Activated T-helper 1 cell treated with Interleukin-2 at 50 U/mL for 16 hours (primary cell): ENCODE data around the gene PLSCR2.
"Not testable (repeated sequence)": the region's sequence is repeated elsewhere in the genome, so short reads cannot be mapped to it uniquely, and the experiment has no call there.

Experiments used
- DNase-seq: peaks from one replicate; pipeline ENCODE4 v3.0.0-alpha.2; 2020; ENCODE audit warnings: low read depth

PLSCR2 gene

DNA sequence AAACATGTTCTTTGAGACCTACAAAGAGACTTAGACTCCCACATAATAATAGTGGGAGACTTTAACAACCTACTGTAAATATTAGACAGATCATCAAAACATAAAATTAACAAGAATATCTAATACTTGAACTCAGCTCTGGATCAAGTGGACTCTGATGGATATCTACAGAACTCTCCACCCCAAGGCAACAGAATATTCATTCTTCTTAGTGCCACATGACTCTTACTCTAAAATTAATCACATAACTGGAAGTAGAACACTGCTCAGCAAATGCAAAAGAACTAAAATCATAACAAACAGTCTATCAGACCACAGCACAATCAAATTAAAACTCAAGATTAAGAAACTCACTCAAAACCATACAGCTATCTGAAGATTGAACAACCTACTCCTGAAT, 15.9 kb upstream of the PLSCR2 start:
- no peak for DNase-seq

DNA sequence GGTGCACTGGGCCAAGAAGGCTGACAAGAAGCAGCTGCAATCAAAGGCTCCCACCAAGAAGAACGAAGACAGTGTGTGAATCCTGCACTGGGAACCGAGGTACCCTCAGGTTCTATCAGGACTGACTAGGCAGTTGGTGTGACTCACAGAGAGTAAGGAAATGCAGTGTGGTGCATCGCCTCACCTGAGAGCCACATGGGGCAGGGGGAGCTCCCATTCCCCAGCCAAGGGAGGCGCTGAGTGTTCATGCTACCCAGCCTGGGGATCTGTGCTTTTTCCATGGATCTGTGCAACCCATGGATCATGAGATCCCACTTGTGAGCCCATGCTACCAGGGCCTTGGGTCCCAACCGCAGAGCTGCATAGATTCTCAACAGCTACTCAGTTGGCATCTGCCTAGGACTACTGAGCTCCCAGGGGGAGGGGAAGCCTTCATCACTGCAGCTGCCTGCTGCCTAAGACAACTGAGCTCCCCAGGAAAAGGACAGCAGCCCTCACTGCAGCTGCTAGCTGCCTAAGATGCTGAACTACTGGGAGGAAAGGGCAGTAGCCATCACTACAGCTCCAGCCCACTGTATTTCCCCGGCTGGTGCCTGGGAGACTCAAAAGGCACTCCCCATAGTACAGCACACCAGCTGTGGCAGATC, 6.9 kb upstream of the PLSCR2 start:
- no peak for DNase-seq

DNA sequence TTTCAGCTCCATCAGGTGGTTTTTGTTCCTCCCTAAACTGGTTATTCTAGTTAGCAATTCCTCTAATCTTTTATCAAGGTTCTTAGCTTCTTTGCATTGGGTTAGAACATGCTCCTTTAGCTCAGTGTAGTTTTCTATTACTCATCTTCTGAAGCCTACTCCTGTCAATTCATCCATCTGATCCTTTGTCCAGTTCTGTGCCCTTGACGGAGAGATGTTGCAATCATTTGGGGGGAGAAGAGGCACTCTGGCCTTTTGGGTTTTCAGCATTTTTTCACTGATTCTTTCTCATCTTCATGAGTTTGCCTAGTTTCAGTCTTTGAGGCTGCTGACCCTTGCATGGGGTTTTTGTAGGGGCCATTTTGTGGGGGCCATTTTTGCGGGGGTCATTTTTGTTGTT, 5.6 kb upstream of the PLSCR2 start:
- not testable (repeated sequence) for DNase-seq

DNA sequence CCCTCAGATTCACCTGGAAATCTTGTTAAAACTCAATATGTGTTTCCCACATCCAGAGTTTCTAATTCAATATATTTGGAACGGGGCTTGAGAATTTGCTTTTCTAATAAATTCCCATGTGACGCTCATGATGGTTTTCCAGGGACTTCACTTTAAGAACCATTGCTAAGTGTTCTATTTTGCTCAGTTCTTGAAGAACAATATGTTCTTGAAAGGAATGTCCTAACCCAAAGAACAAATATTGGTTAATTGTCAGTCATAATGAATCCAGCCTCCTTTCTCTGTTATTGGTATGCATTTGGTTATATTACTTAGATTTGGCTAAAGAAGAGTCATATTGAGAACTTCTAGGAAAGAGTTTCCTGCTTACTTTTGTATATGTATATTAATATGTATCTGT, 4.4 kb upstream of the PLSCR2 start:
- no peak for DNase-seq

DNA sequence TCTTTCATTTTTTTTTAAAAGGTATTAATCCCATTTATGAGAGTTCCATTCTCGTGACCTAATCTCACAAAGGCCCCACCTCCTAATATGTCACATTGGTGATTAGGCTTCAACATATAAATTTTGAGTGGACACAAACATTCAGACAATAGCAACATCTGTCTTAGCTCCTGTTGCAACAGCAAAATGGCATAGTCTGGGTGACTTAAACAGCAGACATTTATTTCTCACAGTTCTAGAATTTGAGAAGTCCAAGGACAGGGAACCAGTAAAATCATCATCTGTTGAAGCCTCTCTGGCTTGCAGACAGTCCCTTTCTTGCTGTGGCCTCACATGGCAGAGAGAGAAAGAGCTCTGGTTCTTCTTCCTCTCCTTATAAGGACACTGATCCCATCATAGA, 3.2 kb upstream of the PLSCR2 start:
- DNase-seq, result no peak

DNA sequence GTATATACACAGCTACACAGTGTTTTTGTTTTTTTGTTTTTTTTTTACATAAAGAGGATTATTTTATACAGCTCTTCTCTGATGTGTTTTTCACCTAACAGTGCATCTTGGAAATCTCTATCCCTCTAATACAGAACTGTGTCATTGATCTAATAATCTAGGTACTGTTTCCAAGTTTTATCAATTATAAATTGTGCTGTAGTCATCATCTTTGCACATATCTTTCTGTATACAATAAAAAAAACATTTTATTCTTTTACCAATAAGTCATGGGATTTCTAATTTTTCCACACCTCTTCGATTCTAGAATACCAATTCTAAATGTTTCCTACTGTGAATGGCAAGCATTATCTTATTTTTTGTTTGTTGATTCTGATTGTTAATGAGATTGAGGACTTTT, 1.7 kb upstream of the PLSCR2 start:
- no peak for DNase-seq

DNA sequence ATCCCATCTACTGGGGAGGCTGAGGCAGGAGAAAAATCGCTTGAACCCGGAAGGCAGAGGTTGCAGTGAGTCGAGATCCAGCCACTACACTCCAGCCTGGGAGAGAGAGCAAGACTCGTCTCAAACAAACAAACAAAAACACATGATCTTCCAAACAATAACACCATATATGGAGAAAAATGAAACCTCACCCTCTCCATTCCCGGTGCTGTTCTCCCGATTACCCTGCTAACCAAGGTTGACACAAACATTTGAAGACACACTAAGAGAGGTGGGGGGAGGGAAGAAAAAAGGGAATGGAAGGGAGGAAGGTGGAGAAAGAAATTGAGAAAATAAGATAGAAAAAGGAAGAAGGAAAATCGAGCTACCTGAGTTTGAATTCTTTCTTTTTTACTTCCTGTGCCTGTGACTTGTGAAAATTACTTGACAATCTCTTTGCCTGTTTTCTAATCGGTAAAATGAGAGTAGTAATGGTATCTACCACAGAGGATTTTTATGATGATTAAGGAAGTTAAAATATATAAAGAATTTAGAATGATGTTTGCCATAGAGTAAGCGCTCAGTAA, 1.1 kb upstream of the PLSCR2 start:
- DNase-seq, result no peak

DNA sequence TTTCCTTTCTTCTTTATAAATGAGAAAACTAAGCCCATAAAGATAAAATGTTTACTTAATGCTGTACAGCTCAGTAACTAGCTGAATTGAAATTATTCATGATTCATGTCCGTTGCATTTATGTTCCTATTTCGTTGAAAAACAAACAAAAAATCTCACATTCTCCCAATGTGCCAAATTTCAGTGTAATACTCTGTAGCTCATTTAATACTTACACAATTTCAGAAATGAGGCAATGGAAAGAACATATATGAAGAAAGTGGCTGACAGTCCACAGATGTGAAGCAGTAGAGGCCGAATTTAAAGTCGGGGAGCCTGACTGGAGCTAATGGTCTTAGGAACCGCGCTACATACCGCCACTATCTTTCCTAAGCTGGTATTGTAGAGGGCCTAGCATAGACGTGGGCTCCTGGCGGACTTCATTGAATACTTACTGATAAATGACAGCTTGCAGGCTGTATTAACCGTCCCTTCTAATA, 651 bp downstream of the PLSCR2 start:
- no peak for DNase-seq

DNA sequence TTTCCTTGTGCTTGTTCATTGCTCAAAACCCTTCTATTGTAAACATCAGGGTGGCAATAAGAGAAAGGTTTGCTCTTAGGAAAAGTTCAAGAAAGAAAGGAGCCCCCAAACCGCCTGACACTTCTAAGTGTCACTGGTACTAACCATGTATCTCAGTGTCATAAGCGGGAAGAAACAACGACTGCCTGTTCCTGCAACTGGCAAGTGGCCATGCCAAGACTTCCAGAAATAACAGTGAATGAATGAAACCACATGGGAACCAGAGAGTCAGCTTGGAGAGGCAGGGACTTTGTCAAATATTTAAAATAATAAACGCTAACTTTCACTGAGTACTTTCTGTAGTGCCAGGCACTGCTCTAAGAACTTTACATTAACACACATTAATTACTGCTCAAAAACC, 1.1 kb downstream of the PLSCR2 start:
- DNase-seq, result no peak

DNA sequence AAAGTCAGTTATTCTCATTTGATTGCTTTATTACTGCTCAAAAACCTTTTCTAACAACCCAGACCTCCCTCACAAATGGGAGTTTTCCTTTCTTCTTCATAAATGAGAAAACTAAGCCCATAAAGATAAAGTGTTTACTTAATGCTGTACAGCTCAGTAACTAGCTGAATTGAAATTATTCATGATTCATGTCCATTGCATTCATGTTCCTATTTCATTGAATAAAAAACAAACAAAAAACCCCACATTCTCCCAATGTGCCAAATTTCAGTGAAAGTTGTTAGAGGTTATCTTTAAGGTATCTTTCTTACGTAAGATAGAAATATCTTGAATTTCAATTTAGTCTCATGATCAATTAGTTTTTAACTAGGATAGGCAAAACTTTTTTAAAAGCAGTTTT, 2.8 kb downstream of the PLSCR2 start:
- DNase-seq, result no peak

DNA sequence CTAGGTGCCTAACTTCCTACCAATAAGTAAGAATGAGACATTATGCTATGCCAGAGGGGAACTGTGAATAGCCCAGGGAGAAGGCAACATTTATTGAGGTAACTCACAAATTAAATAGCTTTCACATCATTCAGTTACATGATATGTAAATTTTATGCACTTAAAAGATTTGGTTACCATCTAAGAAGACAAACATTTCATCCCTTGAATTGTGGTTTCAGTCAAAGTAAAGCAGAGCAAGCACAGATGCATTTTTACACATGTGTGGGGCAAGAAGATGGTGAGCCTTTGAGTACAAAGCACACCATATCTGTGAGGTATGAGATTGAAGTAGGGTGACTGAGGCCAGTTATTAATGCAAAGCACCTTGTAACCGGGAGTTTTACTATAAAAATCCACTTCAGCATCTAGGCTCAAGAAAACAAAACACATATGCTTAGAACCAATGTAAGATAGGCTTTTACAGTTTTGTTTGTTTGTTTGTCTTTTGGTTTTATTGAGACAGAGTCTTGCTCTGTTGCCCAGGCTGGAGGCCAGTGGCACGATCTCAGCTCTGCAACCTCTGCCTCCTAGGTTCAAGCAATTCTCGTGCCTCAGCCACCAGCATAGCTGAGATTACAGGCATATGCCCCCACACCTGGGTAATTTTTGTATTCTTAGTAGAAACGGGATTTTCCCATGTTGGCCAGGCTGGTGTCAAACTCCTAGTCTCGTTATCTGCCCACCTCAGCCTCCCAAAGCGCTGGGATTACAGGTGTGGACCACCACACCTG, 3.5 kb downstream of the PLSCR2 start:
- no peak for DNase-seq

DNA sequence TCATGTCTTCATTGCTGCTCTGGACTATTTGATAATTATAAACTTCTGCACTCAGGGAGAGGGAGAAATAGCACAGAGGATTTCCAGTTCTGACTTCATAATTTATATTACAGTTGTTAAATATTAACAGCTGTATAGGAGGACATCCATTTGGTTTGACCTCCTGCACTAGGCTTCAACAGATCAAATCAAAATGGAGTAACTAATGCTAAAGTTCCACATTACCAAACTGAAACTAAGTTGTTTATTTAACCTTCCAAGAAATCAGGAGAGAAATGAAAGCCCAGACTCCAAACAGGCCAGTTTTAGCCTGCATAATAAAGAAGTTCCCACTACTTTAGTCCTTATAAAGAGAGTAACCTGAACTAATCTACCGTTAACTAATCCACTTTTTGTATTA, 4.6 kb downstream of the PLSCR2 start:
- DNase-seq, result no peak

DNA sequence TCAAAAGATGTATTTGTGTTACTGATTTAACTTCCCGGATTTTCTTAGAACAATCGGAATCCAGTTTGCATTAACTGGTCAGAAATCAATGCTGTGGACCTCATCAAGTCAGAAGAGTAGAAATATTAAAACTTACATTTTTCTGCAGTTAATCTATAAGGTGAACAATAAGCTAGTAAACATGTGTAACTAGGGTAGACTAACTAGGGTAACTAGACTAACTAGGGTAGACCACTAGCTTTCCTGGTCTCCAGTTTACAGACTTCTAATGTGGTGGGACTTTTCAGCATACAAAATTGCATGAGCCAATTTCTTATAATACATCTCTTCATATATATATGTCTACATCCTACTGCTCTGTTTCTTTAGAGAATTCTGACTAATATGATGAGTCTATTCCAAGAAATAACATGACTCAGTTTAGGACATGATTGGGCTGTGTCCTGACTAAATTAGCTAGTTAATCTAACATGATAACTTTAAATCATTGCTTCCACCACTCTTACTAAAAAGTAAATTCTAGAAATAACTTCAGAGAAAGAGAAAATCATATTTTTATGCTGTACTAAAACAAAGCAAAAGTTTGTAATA, 5.3 kb downstream of the PLSCR2 start:
- DNase-seq, result no peak

DNA sequence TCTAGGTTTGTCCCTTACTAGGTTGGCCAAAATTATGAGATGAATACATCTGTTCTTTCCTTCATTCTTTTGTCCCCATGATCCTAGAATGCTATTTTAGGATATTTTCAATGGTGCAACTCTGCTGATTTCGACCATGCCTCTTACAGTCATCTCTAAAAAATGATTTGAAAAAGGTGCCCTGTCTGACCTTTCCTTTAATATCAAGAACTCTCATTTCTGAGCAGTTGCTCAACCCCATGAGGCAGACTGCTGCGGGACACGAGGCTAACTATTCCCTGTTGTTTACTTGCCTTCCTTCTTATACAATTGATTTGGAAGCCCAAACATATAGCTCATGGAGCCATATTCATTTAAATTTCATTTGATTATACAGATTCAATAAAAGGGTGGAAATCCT, 14.6 kb downstream of the PLSCR2 start:
- no peak for DNase-seq

DNA sequence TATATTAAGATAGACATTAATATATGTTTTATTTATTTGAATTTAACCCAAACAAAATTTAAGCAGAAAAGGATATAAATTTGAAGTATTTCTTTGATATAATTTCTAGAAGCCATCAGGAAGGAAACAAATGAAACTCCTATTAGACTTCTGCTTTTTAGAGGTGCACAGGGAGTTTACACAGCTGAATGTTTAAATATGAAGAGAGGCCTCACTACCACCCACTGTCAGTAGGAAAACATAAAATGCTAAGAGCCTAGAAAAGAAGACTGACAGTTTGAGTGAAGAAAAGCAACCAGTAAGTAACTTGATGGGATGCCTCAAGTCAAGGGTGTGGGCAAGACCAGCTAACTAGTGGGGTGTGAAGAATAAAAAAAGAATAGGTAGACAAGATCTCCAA, 19.7 kb downstream of the PLSCR2 start:
- no peak for DNase-seq

DNA sequence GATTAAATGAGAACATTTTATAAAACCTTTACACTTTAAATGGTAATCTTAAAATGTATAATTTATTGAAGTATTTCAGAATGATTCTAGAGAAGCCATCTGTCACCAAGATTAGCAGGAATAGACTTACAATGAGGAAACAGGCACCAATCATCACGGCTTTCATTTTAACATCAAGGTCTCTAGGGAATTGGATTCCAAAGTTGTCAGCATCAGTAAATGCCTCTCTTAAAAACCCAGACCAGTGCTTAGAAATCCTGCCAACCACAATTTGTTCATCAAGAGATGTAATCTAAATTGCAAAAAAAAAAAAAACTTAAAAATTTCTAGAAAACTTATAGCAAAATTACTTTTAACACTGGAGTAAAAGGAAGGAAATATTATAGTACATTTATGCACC, 20.3 kb downstream of the PLSCR2 start:
- DNase-seq, result no peak

DNA sequence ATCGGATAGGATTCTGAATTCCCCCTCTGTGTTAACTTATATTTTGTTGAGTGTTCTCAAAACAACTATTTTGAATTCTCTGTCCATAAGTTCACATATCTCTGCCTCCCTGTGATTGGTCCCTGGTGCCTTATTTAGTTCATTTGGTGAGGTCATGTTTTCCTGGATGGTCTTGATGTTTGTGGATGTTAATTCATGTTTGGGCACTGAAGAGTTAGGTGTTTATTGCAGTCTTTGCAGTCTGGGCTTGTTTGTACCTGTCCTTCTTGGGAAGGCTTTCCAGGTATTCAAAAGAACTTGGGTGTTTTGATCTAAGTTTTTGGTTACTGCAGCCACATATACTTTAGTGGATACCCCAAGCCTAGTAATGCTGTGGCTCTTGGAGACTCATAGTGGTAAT, 23.3 kb downstream of the PLSCR2 start:
- no peak for DNase-seq

DNA sequence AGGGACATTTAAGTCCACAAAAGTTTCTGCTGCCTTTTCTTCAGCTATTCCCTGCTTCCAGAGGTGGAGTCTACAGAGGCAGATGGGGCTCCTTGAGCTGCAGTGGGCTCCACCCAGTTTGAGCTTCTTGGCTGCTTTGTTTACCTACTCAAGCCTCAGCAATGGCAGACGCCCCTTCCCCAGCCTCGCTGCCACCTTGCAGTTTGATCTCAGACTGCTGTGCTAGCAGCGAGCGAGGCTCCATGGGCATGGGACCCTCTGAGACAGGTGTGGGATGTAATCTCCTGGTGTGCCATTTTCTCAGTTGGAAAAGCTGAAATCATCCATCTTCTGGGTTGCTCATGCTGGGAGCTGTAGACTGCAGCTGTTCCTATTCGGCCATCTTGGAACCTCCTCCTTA, 29.1 kb downstream of the PLSCR2 start:
- DNase-seq, result not testable (repeated sequence)

DNA sequence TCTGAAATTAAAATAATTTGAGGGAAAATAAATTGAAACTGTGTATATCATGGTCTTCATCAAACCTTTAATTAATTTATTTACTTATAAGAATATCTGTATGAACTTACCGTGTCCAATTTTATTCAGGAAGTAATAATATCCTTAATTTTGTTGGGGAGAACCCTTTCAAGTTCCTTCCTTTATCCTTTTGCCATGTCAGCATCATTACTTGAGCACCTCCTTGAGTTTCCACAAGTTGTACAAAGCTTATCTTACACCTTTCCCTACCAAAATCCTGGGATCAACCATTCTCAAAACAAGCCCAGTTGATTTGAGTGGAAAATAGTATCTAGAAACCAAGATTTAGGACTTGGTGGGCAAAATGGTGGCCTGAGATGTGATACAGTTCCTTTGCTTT, 37.3 kb downstream of the PLSCR2 start:
- no peak for DNase-seq

DNA sequence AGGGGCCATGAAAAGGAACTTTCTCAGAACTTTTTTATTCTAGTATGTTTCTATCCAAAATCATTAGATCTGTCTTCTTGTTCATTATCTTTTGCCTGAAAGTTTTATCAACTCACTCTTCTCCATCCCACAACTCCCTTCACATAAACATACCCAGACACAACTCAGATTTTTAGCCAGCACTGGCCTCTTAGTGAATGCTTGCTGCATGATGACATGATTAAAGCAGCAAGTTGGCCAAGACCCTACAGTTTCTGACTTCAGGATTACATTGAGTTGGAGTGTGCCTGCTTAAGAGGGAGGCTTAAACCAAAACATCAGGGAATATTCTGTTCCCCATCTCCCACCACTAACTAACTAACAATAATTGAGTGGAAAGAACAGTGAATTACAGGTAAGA, 38.1 kb downstream of the PLSCR2 start:
- no peak for DNase-seq

DNA sequence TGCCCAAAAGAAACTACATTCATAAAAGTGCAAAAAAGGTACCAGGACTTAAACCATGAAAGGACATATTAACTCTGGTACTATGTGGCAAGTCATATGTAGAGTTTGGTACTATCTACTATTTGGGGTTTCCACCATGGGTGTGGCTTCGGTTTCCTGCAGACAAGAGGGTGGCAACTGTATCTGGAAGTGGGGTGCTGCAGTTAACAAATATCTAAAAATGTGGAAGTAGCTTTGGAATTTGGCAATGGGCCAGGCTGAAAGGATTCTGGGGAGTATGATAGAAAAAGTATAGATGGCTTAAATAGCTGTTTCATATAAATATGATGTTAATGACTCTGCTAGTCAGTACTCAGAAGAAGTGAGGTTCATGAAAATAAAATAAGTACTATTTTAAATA, 44.0 kb downstream of the PLSCR2 start:
- DNase-seq, result no peak

DNA sequence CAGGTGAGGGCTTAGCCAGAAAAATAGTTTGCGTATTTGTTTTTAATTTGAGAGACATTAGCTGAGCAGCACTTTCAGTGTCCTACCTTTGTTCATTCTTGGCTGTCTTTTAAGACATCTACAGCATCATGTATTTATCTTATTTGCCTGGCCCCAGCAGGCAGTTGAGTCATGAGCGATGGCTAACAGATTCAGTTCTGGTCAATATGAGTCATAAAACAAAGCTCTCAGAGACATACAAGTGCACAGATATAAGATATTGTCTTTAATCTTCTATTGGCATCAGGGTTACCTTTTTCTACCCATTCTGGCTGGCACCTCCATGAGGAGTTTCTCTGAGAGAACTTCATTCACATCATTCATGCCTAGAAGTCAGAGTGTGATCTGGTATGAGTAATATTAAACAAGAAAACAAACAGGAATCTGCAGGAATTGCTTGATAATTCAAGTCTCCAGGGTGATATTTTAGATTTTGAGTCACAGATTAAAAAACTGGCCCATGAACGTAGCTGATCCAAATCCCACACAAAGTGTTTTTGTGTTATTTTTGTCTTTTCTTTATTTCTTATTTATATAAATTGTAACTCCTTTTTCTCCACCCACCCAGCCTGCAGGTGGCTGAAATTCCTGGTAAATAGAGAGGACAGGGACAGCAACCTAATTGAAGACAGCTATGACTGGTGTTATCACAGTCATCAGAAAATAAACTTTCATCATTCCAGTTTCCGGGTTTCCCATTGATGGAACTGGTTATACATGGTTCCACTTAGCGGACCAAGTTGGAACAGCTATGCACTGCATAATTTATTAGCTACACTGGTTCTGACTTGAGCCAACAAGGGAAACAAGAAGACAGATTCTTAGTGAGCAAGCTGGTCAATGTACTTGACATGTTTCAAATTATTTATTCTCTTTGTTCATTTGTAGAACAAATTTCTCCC, 47.3 kb downstream of the PLSCR2 start:
- DNase-seq, result no peak
